ENCODE data around the gene XKR7.
A peak's percentile ranks its signal among the peaks of the same experiment; 100 is the strongest.

The XKR7 gene

DNA sequence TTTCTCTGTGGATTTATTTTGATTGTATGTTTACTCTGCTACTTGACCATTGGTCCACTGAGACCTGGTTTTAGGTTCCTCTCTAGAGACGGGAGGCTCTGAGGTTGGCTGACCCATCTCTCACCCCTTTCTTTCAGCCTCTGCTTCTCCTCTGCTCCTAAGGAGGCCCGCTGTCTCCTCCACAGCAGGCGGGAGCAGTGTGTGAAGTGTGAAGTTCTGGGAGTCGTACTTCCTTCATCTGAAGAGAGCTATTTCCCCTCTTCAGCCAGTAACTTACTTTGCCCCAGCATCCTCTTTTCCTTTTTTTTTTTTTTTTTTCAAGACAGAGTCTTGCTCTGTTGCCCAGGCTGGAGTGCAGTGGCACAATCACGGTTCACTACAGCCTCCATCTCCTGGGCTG lies 37.2 kb upstream of the XKR7 start:
- H3K4me3 Mint-ChIP-seq = no peak overlapping the region
- no peak overlapping the region for H3K27ac Mint-ChIP-seq
- H3K4me1 Mint-ChIP-seq = no peaks in the 10 kb centered on the region
- H3K9me3 Mint-ChIP-seq = no peaks in the 10 kb centered on the region
- no peak for ATAC-seq
- no peak for DNase-seq
- H3K36me3 Mint-ChIP-seq (ENCODE audit: low read depth) = no peaks in the 10 kb centered on the region
- H3K27me3 Mint-ChIP-seq = peaks cover 11% of the 10 kb centered on the region

GRCh38 chr20:31933698-31934097 lies 34.3 kb upstream of the XKR7 start:
- ATAC-seq (no peak), DNase-seq (no peak)
- no peak overlapping the region for H3K4me3 Mint-ChIP-seq
- H3K4me1 Mint-ChIP-seq = no peaks in the 10 kb centered on the region
- peaks cover 7% of the 10 kb centered on the region for H3K27me3 Mint-ChIP-seq
- no peak overlapping the region for H3K27ac Mint-ChIP-seq
- no peaks in the 10 kb centered on the region for H3K9me3 Mint-ChIP-seq
- H3K36me3 Mint-ChIP-seq (ENCODE audit: low read depth) = no peaks in the 10 kb centered on the region

- Mint-ChIP-seq H3K4me3 (no peak overlapping the region), H3K27ac (no peak overlapping the region), H3K4me1 (no peaks in the 10 kb centered on the region), H3K27me3 (peaks cover 7% of the 10 kb centered on the region), H3K36me3 (ENCODE audit: low read depth) (no peaks in the 10 kb centered on the region), H3K9me3 (no peaks in the 10 kb centered on the region)
- ATAC-seq (no peak), DNase-seq (no peak)
These were observed 33.5 kb upstream of the XKR7 start for GRCh38 chr20:31934491-31934890.

- H3K9me3 Mint-ChIP-seq = no peaks in the 10 kb centered on the region
- H3K27ac Mint-ChIP-seq = no peak overlapping the region
- H3K36me3 Mint-ChIP-seq (ENCODE audit: low read depth) = no peaks in the 10 kb centered on the region
- ATAC-seq (no peak), DNase-seq (no peak)
- H3K4me1 Mint-ChIP-seq = no peaks in the 10 kb centered on the region
- H3K27me3 Mint-ChIP-seq = peaks cover 7% of the 10 kb centered on the region
- H3K4me3 Mint-ChIP-seq = no peak overlapping the region
These were observed 32.8 kb upstream of the XKR7 start for GRCh38 chr20:31934968-31935764.

DNA sequence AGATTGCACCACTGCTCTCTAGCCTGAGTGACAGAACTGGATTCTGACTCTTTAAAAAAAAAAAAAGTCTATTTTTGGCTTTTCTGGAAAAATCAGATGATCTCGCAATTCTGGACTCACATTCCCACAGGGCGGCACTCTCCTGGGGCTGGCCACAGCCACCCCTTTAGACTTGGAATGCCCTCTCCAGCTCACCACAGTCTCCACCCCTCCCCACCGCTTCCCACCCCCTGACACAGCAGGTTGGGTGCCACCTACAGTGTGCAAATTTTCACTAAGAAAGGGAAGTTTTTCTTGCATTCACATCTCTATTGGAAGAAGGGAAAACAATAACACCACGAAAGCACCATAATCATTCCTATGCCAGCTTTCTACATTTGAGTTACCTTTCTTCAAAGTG lies 31.5 kb upstream of the XKR7 start:
- peaks cover 2% of the 10 kb centered on the region for H3K27me3 Mint-ChIP-seq
- H3K27ac Mint-ChIP-seq = no peak overlapping the region
- no peak overlapping the region for H3K4me3 Mint-ChIP-seq
- no peaks in the 10 kb centered on the region for H3K4me1 Mint-ChIP-seq
- no peaks in the 10 kb centered on the region for H3K36me3 Mint-ChIP-seq (ENCODE audit: low read depth)
- no peak for ATAC-seq
- no peaks in the 10 kb centered on the region for H3K9me3 Mint-ChIP-seq
- DNase-seq = no peak

DNA sequence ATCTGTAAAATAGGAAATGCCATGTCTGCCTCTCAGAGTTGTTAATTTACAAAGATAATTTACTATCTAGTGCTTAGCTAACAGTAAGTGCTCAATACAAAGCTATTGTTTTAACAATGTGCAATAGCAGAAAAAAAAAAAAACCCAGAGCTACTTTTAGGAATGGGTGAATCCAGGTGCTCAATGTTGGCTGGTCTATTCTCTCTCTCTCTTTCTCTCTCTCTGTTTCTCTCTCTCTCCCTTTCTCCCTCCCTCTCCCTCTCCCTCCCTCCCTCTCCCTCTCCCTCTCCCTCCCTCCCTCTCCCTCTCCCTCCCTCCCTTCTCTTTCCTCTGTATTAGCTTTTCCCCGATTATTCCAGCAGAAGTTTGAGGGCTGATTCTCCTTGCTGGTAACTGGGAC lies 30.1 kb upstream of the XKR7 start:
- no peak overlapping the region for H3K27ac Mint-ChIP-seq
- H3K4me3 Mint-ChIP-seq = no peak overlapping the region
- ATAC-seq (no peak), DNase-seq (no peak)
- no peaks in the 10 kb centered on the region for H3K27me3 Mint-ChIP-seq
- no peaks in the 10 kb centered on the region for H3K4me1 Mint-ChIP-seq
- no peaks in the 10 kb centered on the region for H3K9me3 Mint-ChIP-seq
- H3K36me3 Mint-ChIP-seq (ENCODE audit: low read depth) = no peaks in the 10 kb centered on the region

- H3K4me3 Mint-ChIP-seq = no peak overlapping the region
- no peak overlapping the region for H3K27ac Mint-ChIP-seq
- no peaks in the 10 kb centered on the region for H3K27me3 Mint-ChIP-seq
- DNase-seq (no peak), ATAC-seq (no peak)
- H3K9me3 Mint-ChIP-seq = no peaks in the 10 kb centered on the region
- H3K4me1 Mint-ChIP-seq = no peaks in the 10 kb centered on the region
- peaks cover 3% of the 10 kb centered on the region for H3K36me3 Mint-ChIP-seq (ENCODE audit: low read depth)
These were observed 28.3 kb upstream of the XKR7 start for GRCh38 chr20:31939661-31940060.

DNA sequence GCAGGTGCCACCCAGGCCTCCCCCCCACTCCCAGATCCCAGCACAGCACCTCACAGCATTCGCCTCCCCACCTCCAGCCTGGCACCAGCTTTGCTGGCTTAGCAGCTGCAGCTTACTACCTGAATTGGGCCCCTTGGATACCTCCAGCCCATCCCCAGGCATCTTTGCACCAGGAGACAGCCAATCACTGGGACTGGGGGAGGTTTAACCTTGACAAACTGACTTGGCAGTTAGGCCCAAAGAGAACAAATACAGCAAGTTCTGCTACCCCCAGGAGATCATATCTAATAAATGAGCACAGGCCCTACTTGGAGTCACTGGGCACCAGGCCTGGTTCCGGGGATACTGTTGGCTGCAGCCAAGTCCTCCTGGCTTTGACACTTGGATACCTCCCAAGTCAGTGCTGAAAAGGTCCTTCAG lies 24.9 kb upstream of the XKR7 start:
- ATAC-seq = no peak
- H3K27ac Mint-ChIP-seq = no peak overlapping the region
- no peaks in the 10 kb centered on the region for H3K4me1 Mint-ChIP-seq

DNA sequence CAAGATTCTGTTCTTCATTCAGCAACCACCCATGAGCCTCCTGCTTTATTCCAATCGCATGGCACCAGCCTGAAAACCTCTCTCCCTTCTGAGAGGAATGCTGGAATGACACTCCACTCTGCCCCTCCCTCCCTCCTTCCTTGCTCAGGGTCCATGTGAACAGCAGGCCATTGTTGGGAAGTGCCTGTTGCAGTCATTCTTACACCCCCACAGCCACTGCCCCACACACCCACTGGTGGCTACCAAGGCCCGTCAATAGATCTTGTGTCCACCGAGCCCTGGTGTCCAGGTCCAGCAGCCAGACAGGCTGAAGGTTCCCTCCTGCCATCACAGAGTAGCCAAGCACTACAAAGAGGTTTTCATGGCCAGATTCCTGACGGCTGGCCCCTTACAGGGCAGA lies 22.6 kb upstream of the XKR7 start:
- no peak overlapping the region for H3K27ac Mint-ChIP-seq
- DNase-seq = no peak
- H3K4me3 Mint-ChIP-seq = no peak overlapping the region
- H3K9me3 Mint-ChIP-seq = no peaks in the 10 kb centered on the region
- H3K36me3 Mint-ChIP-seq (ENCODE audit: low read depth) = peaks cover 38% of the 10 kb centered on the region
- ATAC-seq = no peak
- no peaks in the 10 kb centered on the region for H3K27me3 Mint-ChIP-seq
- peaks cover 13% of the 10 kb centered on the region for H3K4me1 Mint-ChIP-seq

More for the DNA sequence above, 24.9 kb upstream of the XKR7 start:
- Mint-ChIP-seq H3K9me3 (no peaks in the 10 kb centered on the region), H3K27me3 (no peaks in the 10 kb centered on the region), H3K4me3 (no peak overlapping the region), H3K36me3 (ENCODE audit: low read depth) (peaks cover 19% of the 10 kb centered on the region)
- no peak for DNase-seq

GRCh38 chr20:31945785-31946184 lies 22.2 kb upstream of the XKR7 start:
- Mint-ChIP-seq H3K4me3 (no peak overlapping the region), H3K27me3 (no peaks in the 10 kb centered on the region), H3K9me3 (no peaks in the 10 kb centered on the region), H3K36me3 (ENCODE audit: low read depth) (peaks cover 38% of the 10 kb centered on the region), H3K27ac (no peak overlapping the region), H3K4me1 (peaks cover 18% of the 10 kb centered on the region)
- no peak for ATAC-seq
- DNase-seq = no peak

DNA sequence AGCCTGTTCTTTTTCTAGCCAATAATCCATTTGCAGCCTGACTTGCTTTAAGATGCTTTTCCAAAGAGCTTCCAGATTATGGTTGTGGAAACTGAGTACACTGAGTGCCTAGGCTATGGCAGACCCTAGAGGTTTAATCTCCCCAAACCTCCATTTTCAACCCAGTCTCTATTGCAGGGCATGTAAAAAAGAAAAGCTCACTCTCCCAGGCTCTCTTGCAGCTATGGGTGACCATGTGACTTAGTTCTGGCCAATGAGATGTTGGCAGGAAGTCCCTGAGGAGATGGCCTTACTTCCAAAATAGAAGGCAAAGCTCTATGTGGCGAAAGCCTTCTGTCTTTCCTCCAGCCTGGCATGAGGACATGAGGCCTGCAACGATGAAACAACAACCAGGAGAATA lies 19.9 kb upstream of the XKR7 start:
- Mint-ChIP-seq H3K36me3 (ENCODE audit: low read depth) (peaks cover 43% of the 10 kb centered on the region), H3K4me3 (no peak overlapping the region), H3K27ac (no peak overlapping the region), H3K4me1 (peaks cover 32% of the 10 kb centered on the region), H3K9me3 (no peaks in the 10 kb centered on the region), H3K27me3 (no peaks in the 10 kb centered on the region)
- DNase-seq (no peak), ATAC-seq (no peak)

- Mint-ChIP-seq H3K36me3 (ENCODE audit: low read depth) (peaks cover 38% of the 10 kb centered on the region), H3K27me3 (no peaks in the 10 kb centered on the region), H3K4me3 (peak overlapping the region; percentile 94), H3K4me1 (peaks cover 32% of the 10 kb centered on the region), H3K27ac (peak overlapping the region; percentile 5), H3K9me3 (no peaks in the 10 kb centered on the region)
- DNase-seq (no peak), ATAC-seq (no peak)
These were observed 17.9 kb upstream of the XKR7 start for GRCh38 chr20:31949877-31950646.

DNA sequence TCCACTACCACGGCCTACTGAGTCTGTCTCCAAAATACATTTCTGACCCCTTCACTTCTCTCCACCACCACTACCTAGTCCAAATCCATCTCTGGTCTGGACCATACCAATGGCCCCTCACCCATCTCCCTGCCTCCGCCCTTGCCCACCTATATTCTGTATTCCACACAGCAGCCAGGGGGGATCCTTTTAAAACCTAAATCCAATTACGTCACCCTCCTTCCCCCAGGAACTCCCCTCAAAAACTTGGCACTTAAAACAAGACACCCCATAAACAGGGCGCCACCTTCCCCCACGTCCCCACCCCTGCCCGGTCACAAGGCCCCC lies 16.8 kb upstream of the XKR7 start:
- Mint-ChIP-seq H3K36me3 (ENCODE audit: low read depth) (peaks cover 36% of the 10 kb centered on the region), H3K27me3 (no peaks in the 10 kb centered on the region), H3K4me1 (peaks cover 32% of the 10 kb centered on the region), H3K9me3 (no peaks in the 10 kb centered on the region), H3K27ac (peak overlapping the region; percentile 97), H3K4me3 (peak overlapping the region; percentile 94)
- ATAC-seq (no peak), DNase-seq (no peak)

GRCh38 chr20:31951530-31952453 lies 16.2 kb upstream of the XKR7 start, which contains the start of gene PDRG1:
PDRG1 (minus strand) TSS chr20:31952046; CDS start chr20:31951961, 85 bp downstream.
- H3K27ac Mint-ChIP-seq = peak within 1 kb of the TSS; percentile 97
- H3K4me1 Mint-ChIP-seq = peaks cover 32% of the 10 kb centered on the region
- H3K9me3 Mint-ChIP-seq = no peaks in the 10 kb centered on the region
- DNase-seq = peak; percentile 98
- H3K27me3 Mint-ChIP-seq = peaks cover 2% of the 10 kb centered on the region
- peaks cover 32% of the 10 kb centered on the region for H3K36me3 Mint-ChIP-seq (ENCODE audit: low read depth)
- peak; percentile 97 for ATAC-seq
- peak within 1 kb of the TSS; percentile 94 for H3K4me3 Mint-ChIP-seq

Data from activated naive CD8-positive, alpha-beta T cell treated with anti-CD3 and anti-CD28 coated beads, Interleukin-2, amount 50 U/mL, for 24 hours (primary cell).